CD8-positive, alpha-beta memory T cell (primary cell): Measurements from ENCODE around the gene GPR61. TPM values are rescaled to one million over a fixed set of nuclear protein-coding genes. Genes with fewer than 3 reads are reported as not detected.

Experiments
- CTCF ChIA-PET: fragments of 350-600 bp; sonication (Branson Sonifier 250); formaldehyde crosslinking; loops from one replicate; lab custom pipeline; 2021; ENCODE audit warnings: antibody characterized with exemption; lab: Charles Lee
- POLR2A ChIA-PET: fragments of 350-600 bp; sonication (Branson Sonifier 250); formaldehyde crosslinking; loops from one replicate; lab custom pipeline; 2021; ENCODE audit warnings: antibody characterized with exemption; lab: Charles Lee
- DNase-seq, 5 donors: peaks; one replicate each; pipeline versions ENCODE4 v3.0.0 to v3.0.0-alpha.2; 2020 to 2022; ENCODE audit warnings: mixed read lengths in 1 of 5
- H3K27ac ChIP-seq: one replicate; pipeline ENCODE4 v1.7.0; 2013; ENCODE audit warnings: low read depth, mild to moderate bottlenecking, low read length, moderate library complexity
- H3K27me3 ChIP-seq: 2 replicates; pipeline ENCODE4 v1.7.0; 2013; ENCODE audit warnings: low read length, mild to moderate bottlenecking; ENCODE audit not compliant: insufficient read depth, poor library complexity, severe bottlenecking
- H3K36me3 ChIP-seq: 2 replicates; pipeline ENCODE4 v1.7.0; 2013; ENCODE audit warnings: mild to moderate bottlenecking, low read length, moderate library complexity; ENCODE audit not compliant: insufficient read depth
- H3K4me1 ChIP-seq: 2 replicates; pipeline ENCODE4 v1.7.0; 2013; ENCODE audit warnings: mild to moderate bottlenecking, low read length, moderate library complexity; ENCODE audit not compliant: insufficient read depth
- H3K4me3 ChIP-seq: 2 replicates; pipeline ENCODE4 v1.7.0; 2013; ENCODE audit warnings: mild to moderate bottlenecking, low read length
- H3K9me3 ChIP-seq: 2 replicates; pipeline ENCODE4 v1.7.0; 2013; ENCODE audit warnings: mild to moderate bottlenecking, low read length
- H3K27ac Mint-ChIP-seq, 8 donors: one replicate each; pipeline ENCODE4 v1.8.0; 2020 to 2021; ENCODE audit warnings: mixed read lengths in 8 of 8, mild to moderate bottlenecking in 6 of 8, inconsistent platforms in 3 of 8, moderate library complexity in 3 of 8
- H3K27me3 Mint-ChIP-seq, 2 donors: one replicate each; pipeline ENCODE4 v1.8.0; 2020 to 2021; ENCODE audit warnings: mixed read lengths in 2 of 2, mild to moderate bottlenecking in 1 of 2, moderate library complexity in 1 of 2
- H3K36me3 Mint-ChIP-seq, 3 donors: one replicate each; pipeline ENCODE4 v1.8.0; 2020 to 2021; ENCODE audit warnings: mixed read lengths in 3 of 3, inconsistent platforms in 1 of 3, mild to moderate bottlenecking in 1 of 3
- H3K4me1 Mint-ChIP-seq, 3 donors: one replicate each; pipeline ENCODE4 v1.8.0; 2020 to 2021; ENCODE audit warnings: mixed read lengths in 3 of 3, inconsistent platforms in 1 of 3, mild to moderate bottlenecking in 1 of 3
- H3K4me3 Mint-ChIP-seq, 7 donors: one replicate each; pipeline ENCODE4 v1.8.0; 2020 to 2021; ENCODE audit warnings: mixed read lengths in 7 of 7, mild to moderate bottlenecking in 6 of 7, moderate library complexity in 4 of 7, inconsistent platforms in 2 of 7
- H3K9me3 Mint-ChIP-seq, 5 donors: one replicate each; pipeline ENCODE4 v1.8.0; 2020 to 2022; ENCODE audit warnings: mixed read lengths in 5 of 5, mild to moderate bottlenecking in 3 of 5, moderate library complexity in 2 of 5, inconsistent platforms in 1 of 5
- polyA plus RNA-seq: library from polyadenylated mRNA; unstranded; fragments of 300-500 nt; fragmentation: Illumina TruSeq; gene quantifications from one replicate; pipeline ENCODE4 v1.2.3, GENCODE V29; 2021
- total RNA-seq, 2 experiments: library from RNA; stranded (reverse); gene quantifications; one replicate each; pipeline ENCODE4 v1.2.3, GENCODE V29; 2021

The GPR61 gene
- total and polyA plus RNA-seq, 3 experiments from 2014 or later, result 0.39 TPM; not detected in 2

DNA sequence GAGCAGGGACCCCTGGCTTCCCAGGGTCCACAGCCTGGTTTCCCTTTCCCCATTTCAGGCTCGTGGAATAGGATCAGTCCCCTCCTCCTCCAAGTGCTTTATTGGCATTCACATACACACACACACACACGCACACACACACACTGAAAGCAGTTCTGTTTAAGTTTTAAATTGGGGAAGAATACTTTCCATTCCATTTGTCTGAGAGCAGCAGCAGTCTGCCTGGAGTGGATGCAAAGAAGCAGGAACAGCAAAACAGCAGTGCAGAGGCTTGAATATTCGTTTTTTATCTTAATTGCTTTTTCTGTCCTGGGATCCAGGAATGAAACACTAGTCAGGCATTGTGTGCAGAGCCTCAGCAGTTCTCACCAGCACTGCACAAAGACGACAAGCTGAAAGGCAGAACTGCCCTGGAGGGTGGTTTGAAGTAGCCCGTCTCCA is 38.7 kb upstream of the GPR61 start:
- Mint-ChIP-seq H3K27ac (peak overlapping the region; percentile 85 to 97 (median 94)), H3K27me3 (no peaks in the 10 kb centered on the region), H3K4me3 (peak overlapping the region in 6 of 7 donors; percentile 41 to 87 (median 72)), H3K4me1 (peaks cover 84 to 98% (median 94%) of the 10 kb centered on the region in 3 donors), H3K36me3 (peaks cover 4 to 40% (median 8%) of the 10 kb centered on the region in 3 donors), H3K9me3 (no peaks in the 10 kb centered on the region)
- Histone ChIP-seq H3K9me3 (no peaks in the 10 kb centered on the region), H3K36me3 (peaks cover 25% of the 10 kb centered on the region), H3K4me3 (peak overlapping the region; percentile 44), H3K27ac (no peak overlapping the region), H3K27me3 (no peaks in the 10 kb centered on the region), H3K4me1 (peaks cover 96% of the 10 kb centered on the region)
- POLR2A ChIA-PET, result no interaction called here
- DNase-seq, result no peak
- CTCF ChIA-PET, result interaction anchor here (15.3 to 32.5 kb wide), 3 partner anchors 5 to 33 kb away, joined by 384 to 1339 read pairs (median 384); partner anchors contain the start of genes AMIGO1, CYB561D1 and GPR61

DNA sequence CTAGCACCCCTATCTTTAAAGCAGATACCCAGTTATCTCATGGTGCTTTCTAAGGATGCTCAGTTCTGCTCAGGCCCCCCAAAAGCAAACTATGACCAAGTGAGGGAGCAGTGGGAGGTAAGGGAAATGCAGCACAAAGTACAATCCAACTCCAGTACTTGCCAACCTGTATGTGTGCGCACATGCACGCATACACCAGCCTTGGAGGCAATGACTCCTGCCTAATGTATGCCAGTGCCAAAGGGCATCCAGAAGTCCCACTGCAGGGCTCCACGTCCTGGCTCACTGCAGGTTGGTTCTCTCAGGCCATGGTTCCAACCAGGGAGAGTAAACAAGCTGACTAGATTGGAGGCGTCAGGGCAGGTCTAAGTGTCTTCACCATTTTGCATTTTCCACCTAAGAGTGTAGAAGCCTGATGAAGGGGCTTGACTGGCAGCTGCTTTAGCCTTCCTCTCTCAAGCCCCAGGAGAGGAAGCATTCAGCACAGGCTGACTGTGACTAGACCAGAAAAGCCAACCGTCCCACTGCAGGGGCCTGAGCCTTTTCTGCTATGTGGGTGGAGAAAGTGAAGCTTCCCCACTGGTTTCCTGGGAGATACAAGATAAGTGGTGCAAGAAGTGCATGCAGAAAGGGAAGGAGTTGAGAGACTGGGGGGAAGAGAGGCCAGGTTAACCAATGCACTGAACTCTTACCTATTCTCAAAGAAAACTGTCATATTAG is 37.9 kb upstream of the GPR61 start:
- peaks cover 83 to 98% (median 94%) of the 10 kb centered on the region in 3 donors for H3K4me1 Mint-ChIP-seq
- peak overlapping the region; percentile 1 for H3K27ac ChIP-seq
- peak overlapping the region; percentile 90 to 97 (median 95) for H3K27ac Mint-ChIP-seq
- no peak for DNase-seq
- no peaks in the 10 kb centered on the region for H3K9me3 Mint-ChIP-seq
- no peaks in the 10 kb centered on the region for H3K27me3 ChIP-seq
- no peaks in the 10 kb centered on the region for H3K27me3 Mint-ChIP-seq
- POLR2A ChIA-PET, result interaction anchor here (0.8 to 2.4 kb wide), 5 partner anchors 8 to 47 kb away, joined by 3 to 13 read pairs (median 4); partner anchors contain the start of genes ATXN7L2, CYB561D1 and GNAI3
- H3K36me3 ChIP-seq, result peaks cover 17% of the 10 kb centered on the region
- peaks cover 0 to 34% (median 4%) of the 10 kb centered on the region in 3 donors for H3K36me3 Mint-ChIP-seq
- peak overlapping the region; percentile 79 to 90 (median 81) for H3K4me3 Mint-ChIP-seq
- no peaks in the 10 kb centered on the region for H3K9me3 ChIP-seq
- H3K4me1 ChIP-seq, result peaks cover 96% of the 10 kb centered on the region
- H3K4me3 ChIP-seq, result peak overlapping the region; percentile 44
- CTCF ChIA-PET, result interaction anchor here (1.4 to 32.5 kb wide), 6 partner anchors 6 to 483 kb away, joined by 3 to 1339 read pairs (median 195); partner anchors contain the start of genes AHCYL1, AMIGO1, CYB561D1 and GNAI3

DNA sequence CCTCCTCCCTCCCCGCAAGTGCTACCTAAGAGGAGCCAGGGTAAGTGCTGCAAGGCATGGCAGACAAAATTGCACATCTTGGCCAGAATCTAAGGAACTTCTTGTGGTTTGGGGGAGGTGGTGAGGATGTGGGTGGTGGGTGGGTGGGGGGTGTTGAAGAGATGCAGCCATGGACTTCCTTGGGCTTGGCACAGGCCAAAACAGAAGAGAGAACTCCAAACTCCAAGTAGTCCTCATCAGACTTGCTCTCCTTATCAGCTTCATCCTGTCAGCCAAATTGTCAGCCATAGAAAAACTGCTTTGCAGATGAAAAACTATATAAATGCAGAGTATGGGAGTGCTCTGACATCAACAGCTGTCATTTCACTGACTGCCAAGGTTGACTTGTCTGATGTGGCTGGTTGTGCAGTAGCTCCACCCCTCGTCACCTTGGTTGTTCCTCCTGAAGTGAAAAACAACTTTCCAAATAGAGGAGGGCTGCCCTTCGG is 37.3 kb upstream of the GPR61 start:
- peaks cover 12% of the 10 kb centered on the region for H3K36me3 ChIP-seq
- peak; percentile 42 to 86 (median 75) for DNase-seq
- Mint-ChIP-seq H3K36me3 (peaks cover 0 to 35% (median 4%) of the 10 kb centered on the region in 3 donors), H3K27ac (peak overlapping the region; percentile 90 to 97 (median 95)), H3K27me3 (no peaks in the 10 kb centered on the region), H3K4me1 (peaks cover 85 to 98% (median 98%) of the 10 kb centered on the region in 3 donors), H3K4me3 (peak overlapping the region; percentile 79 to 90 (median 81)), H3K9me3 (no peaks in the 10 kb centered on the region)
- POLR2A ChIA-PET, result interaction anchor here (0.8 to 2.4 kb wide), 6 partner anchors 9 to 46 kb away, joined by 3 to 13 read pairs (median 4); partner anchors contain the start of genes ATXN7L2, CYB561D1 and GNAI3
- no peaks in the 10 kb centered on the region for H3K27me3 ChIP-seq
- peak overlapping the region; percentile 53 for H3K27ac ChIP-seq
- H3K4me1 ChIP-seq, result peaks cover 94% of the 10 kb centered on the region
- no peaks in the 10 kb centered on the region for H3K9me3 ChIP-seq
- peak overlapping the region; percentile 60 for H3K4me3 ChIP-seq
- CTCF ChIA-PET, result interaction anchor here (1.4 to 32.5 kb wide), 6 partner anchors 7 to 482 kb away, joined by 3 to 1339 read pairs (median 195); partner anchors contain the start of genes AHCYL1, AMIGO1, CYB561D1 and GNAI3

DNA sequence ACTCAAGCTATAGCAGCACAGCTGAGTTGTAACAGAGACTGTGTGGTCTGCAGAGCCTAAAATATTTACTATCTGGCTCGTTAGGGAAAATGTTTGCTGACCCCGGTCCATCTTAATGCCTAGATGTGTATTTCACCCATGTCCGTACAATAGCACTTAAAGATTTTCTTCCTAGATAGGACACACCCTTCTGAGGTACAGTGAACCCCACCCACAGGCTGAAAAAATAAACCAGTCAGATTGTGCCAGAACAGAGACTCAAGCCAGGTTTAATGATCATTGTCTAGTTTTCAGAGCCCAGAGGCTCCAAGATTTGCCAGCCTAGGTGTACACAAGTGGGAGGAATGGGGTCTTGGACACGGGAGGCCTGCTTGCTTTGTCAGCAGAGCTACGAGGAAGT is 35.7 kb upstream of the GPR61 start:
- H3K4me3 Mint-ChIP-seq, result peak overlapping the region; percentile 39 to 91 (median 82)
- no peaks in the 10 kb centered on the region for H3K9me3 ChIP-seq

DNA sequence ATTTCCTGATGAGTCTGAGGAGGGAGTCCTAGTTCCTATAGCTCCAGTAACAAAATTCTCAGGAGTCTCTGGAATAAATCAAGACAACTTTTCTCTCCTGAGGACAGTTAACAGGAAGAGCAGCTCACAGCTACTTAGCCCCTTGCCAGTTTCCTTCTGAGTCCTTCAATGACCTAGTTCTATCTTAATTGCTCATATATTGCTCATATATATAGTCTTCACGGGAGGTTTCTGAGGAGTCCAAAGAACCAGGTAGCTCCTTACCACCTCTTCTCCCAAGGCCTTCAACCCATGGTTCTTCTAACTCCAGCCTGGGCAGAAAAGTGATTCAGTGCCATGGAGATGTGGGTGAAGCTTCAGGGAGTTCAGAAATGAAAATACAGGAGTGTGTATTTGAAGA is 34.7 kb upstream of the GPR61 start:
- H3K27me3 ChIP-seq, result no peaks in the 10 kb centered on the region
- H3K9me3 ChIP-seq, result no peaks in the 10 kb centered on the region
- CTCF ChIA-PET, result interaction anchor here (0.9 to 32.5 kb wide), 5 partner anchors 9 to 83 kb away, joined by 3 to 1339 read pairs (median 4); partner anchors contain the start of genes ATXN7L2, CYB561D1 and GPR61
- POLR2A ChIA-PET, result no interaction called here
- peaks cover 6% of the 10 kb centered on the region for H3K36me3 ChIP-seq
- Mint-ChIP-seq H3K27ac (peak overlapping the region; percentile 74 to 96 (median 86)), H3K4me1 (peaks cover 82 to 96% (median 92%) of the 10 kb centered on the region in 3 donors), H3K9me3 (no peaks in the 10 kb centered on the region), H3K4me3 (peak overlapping the region; percentile 57 to 88 (median 77)), H3K27me3 (no peaks in the 10 kb centered on the region), H3K36me3 (peaks cover 6 to 35% (median 7%) of the 10 kb centered on the region in 3 donors)
- H3K4me1 ChIP-seq, result peaks cover 87% of the 10 kb centered on the region
- no peak overlapping the region for H3K27ac ChIP-seq
- no peak for DNase-seq
- peak overlapping the region; percentile 26 for H3K4me3 ChIP-seq

More for the DNA sequence above, 35.7 kb upstream of the GPR61 start:
- ChIA-PET POLR2A (interaction anchor here (1.8 to 2.4 kb wide), 2 partner anchors 10 to 28 kb away, joined by 10 to 13 read pairs; partner anchors contain the start of gene CYB561D1), CTCF (interaction anchor here (0.7 to 32.5 kb wide), 5 partner anchors 8 to 481 kb away, joined by 3 to 1339 read pairs (median 6); partner anchors contain the start of genes AHCYL1, ATXN7L2, CYB561D1 and GPR61)
- H3K27ac ChIP-seq, result no peak overlapping the region
- peaks cover 6% of the 10 kb centered on the region for H3K36me3 ChIP-seq
- peak in 1 of 5 donors; percentile 36 for DNase-seq
- H3K4me3 ChIP-seq, result peak overlapping the region; percentile 27
- H3K4me1 ChIP-seq, result peaks cover 94% of the 10 kb centered on the region
- H3K27me3 ChIP-seq, result no peaks in the 10 kb centered on the region
- Mint-ChIP-seq H3K9me3 (no peaks in the 10 kb centered on the region), H3K4me1 (peaks cover 86 to 100% (median 96%) of the 10 kb centered on the region in 3 donors), H3K36me3 (peaks cover 6 to 34% (median 7%) of the 10 kb centered on the region in 3 donors), H3K27me3 (no peaks in the 10 kb centered on the region), H3K27ac (peak overlapping the region; percentile 74 to 96 (median 94))

DNA sequence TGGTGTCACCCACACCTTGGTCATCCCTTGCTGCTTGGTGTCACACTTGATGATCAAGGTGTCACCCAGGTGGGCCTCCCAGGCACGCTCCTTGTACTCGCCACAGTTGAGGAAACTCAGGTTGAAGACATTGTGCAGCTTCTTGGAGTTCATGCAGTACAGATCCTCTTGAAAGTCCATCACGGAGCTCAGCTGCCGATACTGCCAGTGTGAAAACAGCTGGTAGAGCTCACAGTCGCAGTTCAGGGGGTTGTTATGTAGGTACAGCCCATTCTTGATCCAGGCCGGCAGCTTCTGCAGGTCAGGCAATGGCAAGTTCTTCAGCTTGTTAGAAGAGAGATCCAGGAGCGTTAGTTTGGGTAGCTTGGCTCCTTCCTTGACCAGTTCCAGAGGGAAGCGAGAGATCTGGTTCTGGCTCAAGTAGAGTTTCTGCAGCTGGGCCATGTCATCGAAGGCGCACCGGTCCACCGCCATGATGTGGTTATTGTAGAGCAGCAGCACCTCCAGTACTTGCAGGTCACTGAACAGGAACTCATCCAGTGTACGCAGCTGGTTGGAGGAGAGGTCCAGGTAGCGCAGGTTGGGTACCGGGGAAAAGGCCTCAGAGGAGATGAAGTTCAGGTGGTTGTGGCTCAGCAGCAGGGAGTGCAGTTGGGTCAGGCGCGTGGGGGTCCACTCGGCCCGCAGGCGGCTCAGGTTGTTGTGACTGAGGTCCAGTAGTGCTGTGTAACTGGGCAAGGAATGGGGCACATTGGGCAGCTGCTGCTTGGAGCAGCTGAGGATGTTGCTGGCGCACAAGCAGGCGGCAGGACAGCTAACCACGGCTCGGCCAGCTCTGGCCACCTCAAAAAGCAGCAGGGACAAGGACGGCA is 31.4 kb upstream of the GPR61 start:
- H3K4me1 Mint-ChIP-seq, result peaks cover 61 to 72% (median 72%) of the 10 kb centered on the region in 3 donors
- ChIA-PET CTCF (interaction anchor here (1.2 to 32.5 kb wide), 4 partner anchors 13 to 131 kb away, joined by 3 to 1339 read pairs (median 196); partner anchors contain the start of genes ATXN7L2, CYB561D1 and GPR61), POLR2A (interaction anchor here (2.9 kb wide), 1 partner anchor 23 kb away, joined by 15 read pairs; no protein-coding TSS in a partner anchor)
- no peaks in the 10 kb centered on the region for H3K9me3 Mint-ChIP-seq
- Histone ChIP-seq H3K4me3 (peak overlapping the region; percentile 78), H3K36me3 (no peaks in the 10 kb centered on the region), H3K27me3 (no peaks in the 10 kb centered on the region), H3K4me1 (peaks cover 65% of the 10 kb centered on the region), H3K27ac (no peak overlapping the region), H3K9me3 (no peaks in the 10 kb centered on the region)
- peak overlapping the region; percentile 71 to 96 (median 86) for H3K27ac Mint-ChIP-seq
- peak overlapping the region; percentile 86 to 97 (median 91) for H3K4me3 Mint-ChIP-seq
- H3K36me3 Mint-ChIP-seq, result peaks cover 6 to 27% (median 7%) of the 10 kb centered on the region in 3 donors
- DNase-seq, result no peak
- peaks cover 0 to 8% of the 10 kb centered on the region in 2 donors for H3K27me3 Mint-ChIP-seq

DNA sequence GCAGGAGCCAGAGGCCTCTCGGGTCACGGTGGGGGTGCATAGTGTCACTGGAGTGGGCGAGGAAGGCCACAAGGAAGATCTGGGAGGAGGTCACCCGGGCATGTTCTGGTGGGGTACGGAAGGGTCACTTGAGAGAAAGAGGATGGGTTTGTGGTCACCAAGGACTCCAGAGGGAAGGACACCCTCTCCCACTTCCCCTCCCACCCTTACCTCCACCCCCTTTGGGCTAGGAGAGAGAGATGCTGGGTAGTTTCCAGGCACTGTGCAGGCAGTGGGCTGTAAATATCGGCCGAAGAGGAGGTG is 30.8 kb upstream of the GPR61 start:
- Mint-ChIP-seq H3K27ac (peak overlapping the region; percentile 71 to 94 (median 84)), H3K4me1 (peaks cover 58 to 68% (median 66%) of the 10 kb centered on the region in 3 donors), H3K27me3 (peaks cover 0 to 8% of the 10 kb centered on the region in 2 donors), H3K4me3 (peak overlapping the region; percentile 86 to 97 (median 91)), H3K36me3 (peaks cover 6 to 27% (median 7%) of the 10 kb centered on the region in 3 donors), H3K9me3 (no peaks in the 10 kb centered on the region)
- ChIA-PET POLR2A (interaction anchor here (1.0 to 2.9 kb wide), 2 partner anchors 23 to 83 kb away, joined by 3 to 15 read pairs; partner anchors contain the start of gene PSMA5), CTCF (interaction anchor here (1.2 to 32.5 kb wide), 4 partner anchors 13 to 131 kb away, joined by 3 to 1339 read pairs (median 196); partner anchors contain the start of genes ATXN7L2, CYB561D1 and GPR61)
- Histone ChIP-seq H3K4me1 (peaks cover 61% of the 10 kb centered on the region), H3K4me3 (peak overlapping the region; percentile 78), H3K9me3 (no peaks in the 10 kb centered on the region), H3K36me3 (no peaks in the 10 kb centered on the region), H3K27me3 (no peaks in the 10 kb centered on the region), H3K27ac (no peak overlapping the region)
- DNase-seq, result no peak
